ENCODE data around the gene KRTAP10-8.
"Not testable (repeated sequence)": the region's sequence is repeated elsewhere in the genome, so short reads cannot be mapped to it uniquely, and the experiment has no call there.

Gene KRTAP10-8

GRCh38 chr21:44599264-44600029 lies 12.4 kb upstream of the KRTAP10-8 start:
- DNase-seq = no peak

- DNase-seq = not testable (repeated sequence)
These were observed 11.5 kb upstream of the KRTAP10-8 start, which contains the start of gene KRTAP10-7 for GRCh38 chr21:44600118-44600978. Gene KRTAP10-7, plus strand, starts transcription at chr21:44600597. Its CDS starts 25 bp downstream, at chr21:44600622.

- DNase-seq = not testable (repeated sequence)
These were observed 10.8 kb upstream of the KRTAP10-8 start for GRCh38 chr21:44601091-44601490.

GRCh38 chr21:44601596-44602462 lies 10.1 kb upstream of the KRTAP10-8 start:
- no peak for DNase-seq

GRCh38 chr21:44602463-44602850 lies 9.4 kb upstream of the KRTAP10-8 start:
- no peak for DNase-seq

- DNase-seq = no peak
These were observed 8.6 kb upstream of the KRTAP10-8 start for GRCh38 chr21:44603109-44603875.

GRCh38 chr21:44603911-44604310 lies 8.0 kb upstream of the KRTAP10-8 start:
- DNase-seq = no peak

- no peak for DNase-seq
These were observed 5.4 kb upstream of the KRTAP10-8 start for GRCh38 chr21:44606495-44606894.

- DNase-seq = no peak
These were observed 2.7 kb upstream of the KRTAP10-8 start for GRCh38 chr21:44609193-44609592.

- DNase-seq = not testable (repeated sequence)
These were observed 1.6 kb upstream of the KRTAP10-8 start for GRCh38 chr21:44610157-44610843.

- DNase-seq = no peak
These were observed 328 bp upstream of the KRTAP10-8 start for GRCh38 chr21:44611551-44611950.

GRCh38 chr21:44612669-44613229 lies 870 bp downstream of the KRTAP10-8 start:
- DNase-seq = no peak

GRCh38 chr21:44613386-44614155 lies 1.7 kb downstream of the KRTAP10-8 start:
- DNase-seq = no peak

- DNase-seq = no peak
These were observed 2.3 kb downstream of the KRTAP10-8 start for GRCh38 chr21:44614161-44614631.

- no peak for DNase-seq
These were observed 3.1 kb downstream of the KRTAP10-8 start for GRCh38 chr21:44614961-44615391.

- no peak for DNase-seq
These were observed 3.6 kb downstream of the KRTAP10-8 start for GRCh38 chr21:44615466-44615865.

GRCh38 chr21:44615911-44616590 lies 4.2 kb downstream of the KRTAP10-8 start:
- DNase-seq = no peak

GRCh38 chr21:44616591-44616926 lies 4.7 kb downstream of the KRTAP10-8 start:
- DNase-seq = no peak

- DNase-seq = no peak
These were observed 5.2 kb downstream of the KRTAP10-8 start for GRCh38 chr21:44617071-44617501.

- DNase-seq = no peak
These were observed 6.6 kb downstream of the KRTAP10-8 start for GRCh38 chr21:44618504-44618903.
